ENCODE results near the gene LRRK1. TPM values are rescaled to one million over a fixed set of nuclear protein-coding genes. Genes with fewer than 3 reads are reported as not detected.

Gene LRRK1
- total and polyA plus RNA-seq, 11 donors, result 1.3 to 12.7 (median 2.1) TPM

DNA sequence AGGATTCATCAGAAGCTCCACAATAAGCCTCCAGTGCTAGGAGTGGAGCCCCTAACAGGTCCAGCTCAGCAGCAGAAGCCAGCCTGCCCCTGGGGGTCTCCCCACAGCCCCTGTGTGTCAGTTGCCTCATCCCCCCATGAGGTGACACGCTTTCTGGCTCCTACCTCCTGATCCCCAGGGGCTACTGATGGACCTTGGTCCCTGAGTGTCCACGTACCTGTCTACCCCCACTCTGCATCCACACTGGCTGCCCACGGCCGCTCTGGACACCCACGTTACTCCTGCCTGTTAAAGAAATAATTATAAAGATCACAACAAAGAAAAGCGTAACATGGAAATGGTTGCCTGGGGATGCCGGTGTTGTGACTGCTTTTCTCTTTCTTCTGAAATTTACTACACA, 189.6 kb downstream of the LRRK1 start:
- intact Hi-C loops (cut with DNase I), result no loop called here
- 95 to 98% (median 97%) methylated on average over 7 of the region's 7 CpGs for whole genome bisulfite sequencing, 4 donors
- DNase-seq (no peak), ATAC-seq (no peak)
- TF ChIP-seq CTCF (IDR thresholded peaks at IDR 0.05) (no peak), POLR2A (IDR thresholded peaks at IDR 0.05) (no peak)
- Histone ChIP-seq H3K4me3 (no peak overlapping the region), H3K27ac (no peak overlapping the region), H3K9me3 (no peaks in the 10 kb centered on the region), H3K36me3 (no peaks in the 10 kb centered on the region), H3K4me1 (peaks cover 0 to 19% (median 2%) of the 10 kb centered on the region in 12 donors), H3K27me3 (no peaks in the 10 kb centered on the region)

DNA sequence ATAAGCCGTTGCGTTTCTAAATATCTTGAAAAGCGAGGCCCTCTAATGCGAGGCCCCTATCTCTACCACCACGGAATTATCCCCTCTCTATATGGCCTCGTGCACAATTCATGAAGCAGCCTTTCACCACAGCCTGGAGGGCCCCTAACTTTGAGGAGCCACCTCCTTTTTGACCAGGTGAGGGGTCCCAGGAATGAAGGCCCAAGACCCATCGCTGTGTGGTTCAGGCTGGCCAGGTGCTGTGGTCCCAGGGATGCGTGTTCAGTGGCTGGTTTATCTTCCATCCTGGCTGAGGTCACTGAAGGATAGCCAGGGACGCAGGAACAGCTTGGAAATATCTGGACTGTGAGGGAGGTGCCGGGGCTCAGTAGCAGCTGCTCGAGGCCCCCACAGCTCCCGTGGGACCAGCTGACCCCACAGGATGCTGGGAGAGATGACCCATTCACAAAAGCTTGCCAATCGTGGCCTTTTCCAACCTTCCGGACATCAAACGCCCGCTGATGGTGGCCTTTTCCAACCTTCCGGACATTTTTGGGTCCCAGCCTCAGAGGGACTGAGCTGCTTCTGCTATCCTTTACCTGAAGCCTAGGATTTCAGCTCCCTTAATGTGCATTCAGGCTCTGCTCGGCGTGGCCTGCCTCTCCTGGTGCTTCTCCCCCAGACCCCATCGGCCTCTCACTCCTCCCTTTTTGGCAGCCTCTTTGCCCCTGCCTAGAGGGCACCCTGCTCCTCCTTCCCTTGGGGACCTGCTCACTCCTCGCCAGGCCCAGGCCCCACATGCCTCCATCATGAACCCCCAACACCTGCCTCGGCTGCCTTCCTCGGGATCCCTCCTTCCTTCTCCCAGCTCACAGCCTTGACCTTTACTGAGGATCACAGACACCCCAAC, 191.8 kb downstream of the LRRK1 start:
- ATAC-seq (peak in 2 of 4 donors; percentile 55 to 65), DNase-seq (peak in 4 of 5 donors; percentile 43 to 72 (median 57))
- Histone ChIP-seq H3K9me3 (no peaks in the 10 kb centered on the region), H3K36me3 (no peaks in the 10 kb centered on the region), H3K27ac (no peak overlapping the region), H3K4me1 (peaks cover 0 to 9% (median 2%) of the 10 kb centered on the region in 12 donors), H3K27me3 (no peaks in the 10 kb centered on the region), H3K4me3 (no peak overlapping the region)
- intact Hi-C loops (cut with DNase I), result no loop called here
- 71 to 87% (median 79%) methylated on average over 19 to 23 of the region's 23 CpGs for WGBS, 4 donors
- TF ChIP-seq POLR2A (IDR thresholded peaks at IDR 0.05), result no peak
- TF ChIP-seq CTCF (IDR thresholded peaks at IDR 0.05), result no peak

DNA sequence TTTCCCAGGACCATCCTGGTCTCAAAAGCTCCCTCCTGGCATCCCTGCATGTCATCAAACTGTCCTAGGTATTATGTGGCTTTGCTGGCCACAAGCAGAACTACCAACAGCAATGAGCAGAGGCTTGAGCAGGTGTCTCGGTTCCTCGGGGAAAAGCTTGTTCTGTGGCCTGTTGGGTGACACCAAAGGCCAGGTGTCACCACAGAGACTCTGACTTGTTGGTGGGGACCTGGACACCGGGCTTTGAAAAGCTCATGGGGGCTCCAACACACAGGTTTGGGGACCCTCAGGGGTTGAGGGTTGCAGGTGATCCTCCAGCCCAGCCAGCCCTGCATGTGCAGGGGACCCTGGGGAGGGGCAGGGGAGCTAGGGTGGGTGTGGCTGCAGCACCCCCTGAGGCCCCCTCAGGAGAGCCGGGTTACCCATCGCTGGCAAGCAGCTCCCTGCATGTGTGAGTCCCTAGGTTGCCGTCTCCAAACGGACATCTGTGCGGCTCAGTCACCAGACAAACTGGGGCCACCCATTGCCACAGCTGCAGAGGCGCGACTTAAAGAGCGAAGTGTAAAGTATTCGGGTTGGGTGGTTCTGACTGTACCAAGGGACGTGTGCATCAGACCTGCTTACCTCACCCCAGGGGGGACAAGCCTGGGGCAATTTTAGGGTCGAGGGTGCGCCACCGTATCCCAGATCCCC, 192.6 kb downstream of the LRRK1 start:
- 88 to 95% (median 89%) methylated on average over 13 to 16 of the region's 16 CpGs for WGBS, 4 donors
- DNase-seq, result peak in 1 of 5 donors; percentile 39
- TF ChIP-seq CTCF (IDR thresholded peaks at IDR 0.05) (no peak), POLR2A (IDR thresholded peaks at IDR 0.05) (no peak)

More for the DNA sequence above, 192.6 kb downstream of the LRRK1 start:
- Histone ChIP-seq H3K4me1 (peaks cover 0 to 16% (median 4%) of the 10 kb centered on the region in 12 donors), H3K27me3 (no peaks in the 10 kb centered on the region), H3K4me3 (no peak overlapping the region), H3K36me3 (no peaks in the 10 kb centered on the region), H3K27ac (no peak overlapping the region), H3K9me3 (no peaks in the 10 kb centered on the region)
- intact Hi-C loops (cut with DNase I), result no loop called here
- no peak for ATAC-seq
